ENCODE measurements around the gene ENPP1. TPM values are rescaled to one million over a fixed set of nuclear protein-coding genes. Genes with fewer than 3 reads are reported as not detected.

Gene ENPP1
- total and polyA plus RNA-seq, 2 of the 4 experiments (the other 2 are of a cell fraction): 10.9 to 38.9 TPM

- H3K36me3 ChIP-seq (ENCODE audit: control insufficient read depth, insufficient read depth, low read length): no peaks in the 10 kb centered on the region
- H3K79me1 ChIP-seq (ENCODE audit: low read depth in 1 of 2, low read length in 2 of 2): no peaks in the 10 kb centered on the region
- no peak overlapping the region for H3K4me2 ChIP-seq (ENCODE audit: low read depth, low read length)
- H3K9me1 ChIP-seq (ENCODE audit: insufficient read depth, low read length): no peaks in the 10 kb centered on the region; the same call in 1 of the 2 replicates
- peaks cover 9% of the 10 kb centered on the region for H3K9me3 ChIP-seq (ENCODE audit: control insufficient read depth, insufficient read depth, low read length)
- dilution Hi-C loops (cut with HindIII; ENCODE audit: low sequenced_read_pairs, unreplicated experiment) (no loop called here), in situ Hi-C loops (cut with MboI; ENCODE audit: low sequenced_read_pairs) (no loop called here), intact Hi-C loops (cut with micrococcal nuclease) (no loop called here)
- ChIA-PET POLR2A (ENCODE audit: unreplicated experiment) (no interaction called here), CTCF (interaction anchor here (0.6 kb wide), 1 partner anchor 563 kb away, joined by 5 read pairs; no protein-coding TSS in a partner anchor)
- no peak overlapping the region for H2BK5ac ChIP-seq (ENCODE audit: low read depth, low read length, poor library complexity, severe bottlenecking)
- no peak overlapping the region for H3K14ac ChIP-seq (replicated peaks; ENCODE audit: low read depth, low read length)
- no peaks in the 10 kb centered on the region; the same call in 1 of the 2 replicates for H3K27me3 ChIP-seq (ENCODE audit: control insufficient read depth, insufficient read depth, low read length)
- H3K9ac ChIP-seq (ENCODE audit: low read depth, low read length): no peak overlapping the region
- no peak overlapping the region for H2AK5ac ChIP-seq (ENCODE audit: low read depth, low read length)
- no TSS peak for BruUV-seq (replicated peaks)
- no peak overlapping the region for H2BK20ac ChIP-seq (ENCODE audit: low read depth, low read length)
- H2BK15ac ChIP-seq (ENCODE audit: low read depth, low read length): no peak overlapping the region
- H4K8ac ChIP-seq (ENCODE audit: low read depth in 2 of 2, low read length in 2 of 2): no peak overlapping the region
- H4K5ac ChIP-seq (ENCODE audit: low read depth, low read length): no peak overlapping the region
- DNase-seq (no peak), ATAC-seq (ENCODE audit: low read depth) (no peak)
- H2AK9ac ChIP-seq (replicated peaks; ENCODE audit: low read depth, low read length, poor library complexity): no peak overlapping the region
- H3K56ac ChIP-seq (ENCODE audit: extremely low read depth, insufficient read depth, low read length): no peak overlapping the region
- 0 out of 2 replicates have a peak, but pooled peaks cover 3% of the 10 kb centered on the region for H3K4me1 ChIP-seq (ENCODE audit: control insufficient read depth, insufficient read depth, low read length)
- H4K20me1 ChIP-seq (ENCODE audit: insufficient read depth, low read length): no peaks in the 10 kb centered on the region
- H4K91ac ChIP-seq (ENCODE audit: insufficient read depth, low read depth, low read length): no peak overlapping the region
- H3K27ac ChIP-seq (ENCODE audit: insufficient read depth, low read length): no peak overlapping the region
- no peak overlapping the region for H3K23ac ChIP-seq (ENCODE audit: low read depth, low read length)
- no peak overlapping the region for H3K4ac ChIP-seq (ENCODE audit: low read depth, low read length)
- no peak overlapping the region for H2BK120ac ChIP-seq (ENCODE audit: low read depth, low read length)
- no peak overlapping the region for H3K4me3 ChIP-seq (ENCODE audit: insufficient read depth, low read depth, low read length)
- H2AFZ ChIP-seq (replicated peaks; ENCODE audit: low read length, poor library complexity): no peak overlapping the region
- no peak overlapping the region for H3K18ac ChIP-seq (ENCODE audit: low read depth, low read length)
- no peak for TF ChIP-seq RAD21 (IDR thresholded peaks at IDR 0.05; ENCODE audit: low read length)
Observed at GRCh38 chr6:131897621-131898020, 89.8 kb downstream of the ENPP1 start.

Data from IMR-90 (cell line).